H1 (cell line): Measurements from ENCODE around the gene SLC26A11. TPM values are rescaled to one million over a fixed set of nuclear protein-coding genes. Genes with fewer than 3 reads are reported as not detected.

Source experiments
- CTCF ChIA-PET: fragments of 300-600 bp; sonication (Branson Sonifier 250); formaldehyde crosslinking; loops from one replicate; lab custom pipeline; 2021; ENCODE audit not compliant: partially characterized antibody; lab: Charles Lee
- POLR2A ChIA-PET: fragments of 300-600 bp; sonication (Branson Sonifier 250); formaldehyde crosslinking; loops from one replicate; lab custom pipeline; 2021; ENCODE audit warnings: inconsistent platforms; ENCODE audit not compliant: partially characterized antibody; lab: Charles Lee
- DNase-seq, 2 experiments: peaks; one replicate each; pipeline versions ENCODE4 v3.0.0 to v3.0.0-alpha.2; 2010 to 2022; ENCODE audit warnings: low spot score in 2 of 2, low read depth in 1 of 2, mixed read lengths in 1 of 2
- FAIRE-seq: peaks from 2 replicates; lab custom pipeline; 2011; peaks lifted over from hg19 to GRCh38; lab: Jason Lieb, UNC
- H2AFZ ChIP-seq: 2 replicates; pipeline ENCODE4 v1.8.1; 2012; ENCODE audit warnings: low read length, inconsistent platforms
- H2AK5ac ChIP-seq: 2 replicates; pipeline ENCODE4 v1.6.1; 2013; ENCODE audit warnings: low read depth, low read length
- H2BK120ac ChIP-seq: replicated peaks from 2 replicates; pipeline ENCODE3; 2013; ENCODE audit warnings: low read depth, low read length, inconsistent platforms
- H2BK12ac ChIP-seq: 2 replicates; pipeline ENCODE4 v1.6.1; 2013; ENCODE audit warnings: low read depth, low read length
- H2BK15ac ChIP-seq: 2 replicates; pipeline ENCODE4 v1.6.1; 2013; ENCODE audit warnings: low read length
- H2BK20ac ChIP-seq: 2 replicates; pipeline ENCODE4 v1.6.1; 2013; ENCODE audit warnings: low read length
- H2BK5ac ChIP-seq: 2 replicates; pipeline ENCODE4 v1.6.1; 2013; ENCODE audit warnings: low read depth, low read length
- H3K14ac ChIP-seq: 2 replicates; pipeline ENCODE4 v1.6.1; 2013; ENCODE audit warnings: inconsistent platforms; ENCODE audit not compliant: insufficient read length
- H3K18ac ChIP-seq: 2 replicates; pipeline ENCODE4 v1.6.1; 2013; ENCODE audit warnings: low read length; ENCODE audit errors: extremely low read depth
- H3K23ac ChIP-seq: 2 replicates; pipeline ENCODE4 v1.6.1; 2013; ENCODE audit warnings: inconsistent platforms; ENCODE audit not compliant: insufficient read length
- H3K23me2 ChIP-seq: 2 replicates; pipeline ENCODE4 v1.6.1; 2013; ENCODE audit warnings: low read depth, low read length
- H3K27ac ChIP-seq: 2 replicates; pipeline ENCODE4 v1.6.1; 2011; ENCODE audit warnings: low read depth, low read length, inconsistent platforms
- H3K27me3 ChIP-seq, 4 experiments: replicated peaks in 1 of 4; 1 replicate in 1 of 4; 2 replicates in 3 of 4; pipeline versions ENCODE4 v1.6.1 to v1.8.1; 2011 to 2013; ENCODE audit warnings: low read length in 3 of 4, mild to moderate bottlenecking in 3 of 4, inconsistent platforms in 2 of 4, mixed read lengths in 2 of 4, moderate library complexity in 1 of 4; ENCODE audit not compliant: control insufficient read depth in 3 of 4, insufficient read depth in 3 of 4; ENCODE audit errors: extremely low read depth in 1 of 4
- H3K36me3 ChIP-seq, 4 experiments: 2 replicates each; pipeline versions ENCODE4 v1.6.1 to v1.8.1; 2011 to 2013; ENCODE audit warnings: mild to moderate bottlenecking in 4 of 4, low read length in 3 of 4, moderate library complexity in 2 of 4, control low read depth in 1 of 4, inconsistent platforms in 1 of 4; ENCODE audit not compliant: insufficient read depth in 4 of 4, control insufficient read depth in 2 of 4
- H3K4ac ChIP-seq: replicated peaks from 2 replicates; pipeline ENCODE3; 2013; ENCODE audit warnings: low read length, low read depth, mixed read lengths, inconsistent platforms; ENCODE audit not compliant: insufficient read length
- H3K4me1 ChIP-seq, 4 experiments: replicated peaks in 1 of 4; 1 replicate in 1 of 4; 2 replicates in 3 of 4; pipeline versions ENCODE4 v1.6.1 to v1.8.1; 2011 to 2013; ENCODE audit warnings: low read length in 3 of 4, inconsistent platforms in 2 of 4, mixed read lengths in 1 of 4; ENCODE audit not compliant: insufficient read depth in 4 of 4, control insufficient read depth in 3 of 4
- H3K4me2 ChIP-seq, 2 experiments: 2 replicates each; pipeline versions ENCODE4 v1.6.1 to v1.8.1; 2011 to 2013; ENCODE audit warnings: low read depth in 2 of 2, low read length in 2 of 2, control low read depth in 1 of 2, inconsistent platforms in 1 of 2, mild to moderate bottlenecking in 1 of 2; ENCODE audit not compliant: insufficient read depth in 1 of 2
- H3K4me3 ChIP-seq, 4 experiments: fragments of 200-600, 300-600 bp in 1 of 4; sonication (generic), shearing (Covaris generic), sonication (Bioruptor Twin) in 1 of 4; 2 replicates each; pipeline versions ENCODE4 v1.5.1 to v1.8.1; 2011 to 2016; ENCODE audit warnings: low read length in 4 of 4, low read depth in 3 of 4, control low read depth in 2 of 4, inconsistent platforms in 2 of 4, mild to moderate bottlenecking in 2 of 4, mixed read lengths in 1 of 4, moderate library complexity in 1 of 4; ENCODE audit not compliant: insufficient read depth in 2 of 4; ENCODE audit errors: extremely low read depth in 1 of 4
- H3K56ac ChIP-seq: replicated peaks from 2 replicates; pipeline ENCODE3; 2013; ENCODE audit warnings: low read depth, mild to moderate bottlenecking, mixed read lengths, low read length, inconsistent platforms; ENCODE audit not compliant: insufficient read length
- H3K79me1 ChIP-seq: 2 replicates; pipeline ENCODE4 v1.6.1; 2013; ENCODE audit warnings: low read depth, low read length, control low read depth
- H3K79me2 ChIP-seq, 2 experiments: 2 replicates each; pipeline versions ENCODE4 v1.6.1 to v1.8.1; 2012 to 2013; ENCODE audit warnings: low read length in 2 of 2, mild to moderate bottlenecking in 2 of 2, inconsistent platforms in 1 of 2; ENCODE audit not compliant: insufficient read depth in 2 of 2, control insufficient read depth in 1 of 2
- H3K9ac ChIP-seq, 4 experiments: replicated peaks in 1 of 4; 1 replicate in 1 of 4; 2 replicates in 3 of 4; pipeline versions ENCODE4 v1.6.1 to v1.8.1; 2011 to 2013; ENCODE audit warnings: low read depth in 3 of 4, low read length in 3 of 4, control low read depth in 2 of 4, mild to moderate bottlenecking in 2 of 4, moderate library complexity in 2 of 4, inconsistent platforms in 1 of 4; ENCODE audit errors: extremely low read depth in 1 of 4
- H3K9me3 ChIP-seq, 2 experiments: 2 replicates each; pipeline versions ENCODE4 v1.6.1 to v1.8.1; 2012 to 2013; ENCODE audit warnings: mild to moderate bottlenecking in 2 of 2, moderate library complexity in 2 of 2, control low read depth in 1 of 2, inconsistent platforms in 1 of 2, low read depth in 1 of 2, low read length in 1 of 2, mixed read lengths in 1 of 2; ENCODE audit not compliant: insufficient read depth in 2 of 2
- H4K20me1 ChIP-seq, 2 experiments: replicated peaks in 1 of 2; 2 replicates each; pipeline versions ENCODE3 to v1.8.1; 2011 to 2013; ENCODE audit warnings: inconsistent platforms in 2 of 2, low read length in 2 of 2, mild to moderate bottlenecking in 1 of 2; ENCODE audit not compliant: insufficient read depth in 2 of 2, control insufficient read depth in 1 of 2
- H4K5ac ChIP-seq: 2 replicates; pipeline ENCODE4 v1.6.1; 2013; ENCODE audit warnings: low read length, low read depth, mixed read lengths, inconsistent platforms; ENCODE audit not compliant: insufficient read length
- H4K8ac ChIP-seq: 2 replicates; pipeline ENCODE4 v1.8.0; 2013; ENCODE audit warnings: mild to moderate bottlenecking, moderate library complexity, low read length, inconsistent platforms; ENCODE audit not compliant: insufficient read depth; ENCODE audit errors: extremely low read depth
- H4K91ac ChIP-seq: replicated peaks from 2 replicates; pipeline ENCODE3; 2013; ENCODE audit warnings: low read length, mixed read lengths, inconsistent platforms; ENCODE audit not compliant: insufficient read length
- TAF1 ChIP-seq: IDR thresholded peaks from 2 replicates; pipeline ENCODE4 v1.6.1; 2011; ENCODE audit warnings: mild to moderate bottlenecking, low read depth, low read length
- WGBS, 2 experiments: shearing (Covaris generic) in 1 of 2; methylation state at CpG; one replicate each; pipeline versions ENCODE4 v1.1.6 to v1.1.7; 2013 to 2015; ENCODE audit warnings: low lambda C conversion rate in 2 of 2, mixed read lengths in 2 of 2, inconsistent platforms in 1 of 2, low coverage in 1 of 2, missing lambda C conversion rate in 1 of 2; ENCODE audit not compliant: insufficient replicate concordance in 2 of 2, insufficient coverage in 1 of 2, insufficient read length in 1 of 2; ENCODE audit errors: extremely low coverage in 1 of 2, missing lambda C conversion rate in 1 of 2; 5-methylcytosine and 5-hydroxymethylcytosine counted together
- polyA plus RNA-seq, 7 experiments: library from polyadenylated mRNA; depleted of rRNA in 3 of 7; stranded (reverse) in 5 of 7; unstranded in 2 of 7; fragments of >200 nt in 5 of 7; fragments of 200-250 nt in 2 of 7; gene quantifications; 1 replicate in 5 of 7; 2 replicates in 1 of 7; 4 replicates in 1 of 7; pipeline versions ENCODE4 v1.2.1 to v1.2.3, GENCODE V29; 2011 to 2013; ENCODE audit warnings: missing spikeins in 2 of 7, mixed read lengths in 2 of 7
- total RNA-seq: library from RNA; stranded (reverse); fragmentation: NEBNext Ultra II Directional; extraction: Animal tissue kit (Norgen Biotek cat#: 25700); gene quantifications from 2 replicates; pipeline ENCODE4 v1.2.1, GENCODE V29; 2021

The SLC26A11 gene
- total and polyA plus RNA-seq, 2 of the 8 experiments (the other 6 are each of a cell fraction or from before 2014, with no cell fraction given) = 15.5 to 25.9 TPM

GRCh38 chr17:80222376-80223141 is 2.3 kb downstream of the SLC26A11 start:
- no peak overlapping the region for H3K4me3 ChIP-seq
- WGBS, 2 experiments = 98% methylated on average over 16 of the region's 18 CpGs; no CpG with 5 or more reads in 1 of the 2 experiments
- no peak overlapping the region for H3K4ac ChIP-seq
- H4K5ac ChIP-seq = no peak overlapping the region
- H3K18ac ChIP-seq = no peak overlapping the region
- no peak overlapping the region for H3K27ac ChIP-seq
- no peak overlapping the region for H3K14ac ChIP-seq
- no peak overlapping the region for H4K8ac ChIP-seq
- H3K36me3 ChIP-seq = no peaks in the 10 kb centered on the region; a peak in 1 of 8 replicates
- H3K9ac ChIP-seq = no peak overlapping the region
- no peak overlapping the region for H2BK20ac ChIP-seq
- no peak overlapping the region for H2BK5ac ChIP-seq
- H2BK15ac ChIP-seq = no peak overlapping the region
- FAIRE-seq (no peak), DNase-seq (no peak)
- no peak overlapping the region for H3K56ac ChIP-seq
- H2BK12ac ChIP-seq = no peak overlapping the region
- H4K91ac ChIP-seq = no peak overlapping the region
- H2AK5ac ChIP-seq = no peak overlapping the region
- H3K27me3 ChIP-seq = no peaks in the 10 kb centered on the region; a peak in 1 of 7 replicates
- H3K23me2 ChIP-seq = peaks cover 10% of the 10 kb centered on the region; the same call in 1 of the 2 replicates
- CTCF ChIA-PET = no interaction called here
- H3K23ac ChIP-seq = no peak overlapping the region
- H3K79me1 ChIP-seq = peaks cover 6% of the 10 kb centered on the region; the same call in 1 of the 2 replicates
- no peak overlapping the region for H2BK120ac ChIP-seq
- no peaks in the 10 kb centered on the region for H3K79me2 ChIP-seq
- H3K9me3 ChIP-seq = no peaks in the 10 kb centered on the region
- peaks cover 2 to 10% of the 10 kb centered on the region in 2 experiments for H4K20me1 ChIP-seq
- TF ChIP-seq TAF1 = no peak
- H3K4me2 ChIP-seq = no peak overlapping the region
- H3K4me1 ChIP-seq = peaks cover 0 to 21% (median 11%) of the 10 kb centered on the region in 4 experiments; a peak in 6 of 7 replicates
- POLR2A ChIA-PET = no interaction called here
- no peak overlapping the region for H2AFZ ChIP-seq
